NCI-H2171 treated with DMSO at 0.1 percent for 48 hours (cell line): ENCODE measurements around the gene OR10J4.
"Not testable (repeated sequence)": the region's sequence is repeated elsewhere in the genome, so short reads cannot be mapped to it uniquely, and the experiment has no call there.

Experiments
- DNase-seq: peaks from one replicate; lab custom pipeline; 2025; lab: John Stamatoyannopoulos, UW

The OR10J4 gene

DNA sequence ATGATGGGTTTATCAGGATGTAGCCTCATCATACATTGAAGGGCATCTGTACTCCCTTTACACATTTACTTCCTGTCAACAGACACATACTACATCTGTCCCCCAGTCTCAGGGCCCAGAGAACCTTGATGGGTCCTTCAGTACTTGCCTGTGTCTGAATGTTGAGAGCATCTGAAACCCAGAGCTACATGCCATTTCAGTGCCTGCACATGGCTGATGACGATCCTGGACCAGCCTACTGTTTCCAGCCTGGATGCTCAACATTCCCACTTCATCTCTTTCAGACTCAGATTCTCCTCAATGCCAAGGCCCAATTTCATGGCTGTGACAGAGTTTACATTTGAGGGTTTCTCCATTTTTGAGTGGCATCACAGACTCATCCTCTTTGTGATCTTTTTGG, at the start of gene OR10J4:
TSS of gene OR10J4 (plus strand) at position 301 of the 400 bp plus-strand sequence.
- DNase-seq = no peak

DNA sequence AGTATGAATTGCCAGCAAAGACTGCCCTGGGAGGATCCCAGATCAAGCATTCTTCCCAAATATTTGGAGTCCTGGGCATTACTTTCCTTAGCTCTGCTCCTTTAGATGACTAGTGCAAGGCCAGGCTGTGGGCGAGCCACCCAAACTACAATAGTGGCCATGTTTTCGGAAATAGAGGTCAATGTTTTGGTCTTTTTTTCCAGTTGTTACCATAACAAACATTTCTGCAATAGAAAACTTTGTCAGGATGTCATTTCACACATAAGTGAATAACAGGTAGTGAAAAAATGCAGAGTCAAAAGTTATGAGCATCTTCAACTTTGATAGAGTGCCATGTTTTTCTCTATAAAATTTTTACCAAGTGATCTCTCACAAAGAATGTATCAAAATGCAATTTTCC, 25.2 kb upstream of the OR10J4 start:
- no peak for DNase-seq

DNA sequence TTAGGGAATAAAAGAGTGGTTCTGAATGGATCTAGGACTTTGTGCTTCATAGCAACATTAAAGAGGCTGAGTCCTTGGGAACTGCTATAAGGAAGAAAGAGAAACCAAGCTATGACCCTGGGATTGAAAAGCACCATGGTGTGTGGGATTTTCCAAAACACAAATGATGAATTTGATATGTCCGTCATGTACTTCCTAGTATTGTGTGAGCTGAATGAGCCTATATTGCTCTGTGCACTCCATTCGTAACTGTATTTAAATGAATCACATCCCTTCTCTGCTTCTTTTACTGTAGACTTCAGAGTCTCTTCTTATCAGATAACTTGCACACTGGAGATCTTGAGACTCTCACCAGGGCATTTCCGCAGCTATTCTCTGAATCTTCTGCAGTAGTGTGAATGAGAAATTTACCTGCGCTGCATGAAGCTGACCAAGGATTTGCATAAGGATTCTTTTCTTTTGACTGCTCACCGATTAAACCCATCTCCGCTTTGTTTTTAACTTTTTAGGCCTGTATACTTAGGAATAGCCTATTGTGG, 23.1 kb upstream of the OR10J4 start:
- no peak for DNase-seq

DNA sequence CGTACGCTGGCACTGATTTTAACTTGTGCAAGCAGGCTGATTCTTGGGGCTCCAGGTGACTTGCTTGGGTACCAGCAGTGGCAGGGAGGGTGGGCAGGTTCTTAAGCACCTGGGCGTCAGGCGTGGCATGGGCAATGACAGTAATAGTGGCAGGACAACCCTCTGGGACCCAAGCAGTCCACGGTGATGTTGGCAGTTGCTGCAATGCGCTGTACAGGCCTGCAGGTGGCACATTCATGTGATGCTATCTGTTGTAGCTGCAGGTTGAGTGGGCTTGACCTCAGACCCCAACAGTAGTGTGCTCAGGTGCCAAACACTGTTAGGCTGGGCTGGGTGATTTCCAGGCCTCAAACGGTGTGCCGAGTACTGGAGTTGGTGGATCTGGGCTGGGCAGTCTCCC, 10.2 kb upstream of the OR10J4 start:
- DNase-seq = no peak

DNA sequence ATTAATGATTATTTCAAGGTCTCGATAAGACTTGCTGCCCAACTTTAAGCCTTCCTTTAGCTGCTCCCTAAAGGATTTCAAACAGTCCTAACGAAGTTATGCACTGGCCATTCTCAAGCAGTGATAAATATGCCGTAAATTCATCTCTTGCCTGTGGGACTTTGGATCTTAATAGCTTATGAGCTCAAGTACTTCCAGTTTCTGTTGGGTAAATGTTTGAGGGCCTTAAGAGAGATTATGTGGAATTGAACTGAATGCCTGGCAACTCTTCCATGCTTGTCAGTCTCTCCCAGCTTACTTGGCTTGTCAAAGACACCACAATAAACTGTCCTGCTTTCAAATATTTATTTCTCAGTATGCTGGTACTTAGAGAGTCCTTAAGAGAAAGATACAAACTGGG, 3.5 kb upstream of the OR10J4 start:
- no peak for DNase-seq

DNA sequence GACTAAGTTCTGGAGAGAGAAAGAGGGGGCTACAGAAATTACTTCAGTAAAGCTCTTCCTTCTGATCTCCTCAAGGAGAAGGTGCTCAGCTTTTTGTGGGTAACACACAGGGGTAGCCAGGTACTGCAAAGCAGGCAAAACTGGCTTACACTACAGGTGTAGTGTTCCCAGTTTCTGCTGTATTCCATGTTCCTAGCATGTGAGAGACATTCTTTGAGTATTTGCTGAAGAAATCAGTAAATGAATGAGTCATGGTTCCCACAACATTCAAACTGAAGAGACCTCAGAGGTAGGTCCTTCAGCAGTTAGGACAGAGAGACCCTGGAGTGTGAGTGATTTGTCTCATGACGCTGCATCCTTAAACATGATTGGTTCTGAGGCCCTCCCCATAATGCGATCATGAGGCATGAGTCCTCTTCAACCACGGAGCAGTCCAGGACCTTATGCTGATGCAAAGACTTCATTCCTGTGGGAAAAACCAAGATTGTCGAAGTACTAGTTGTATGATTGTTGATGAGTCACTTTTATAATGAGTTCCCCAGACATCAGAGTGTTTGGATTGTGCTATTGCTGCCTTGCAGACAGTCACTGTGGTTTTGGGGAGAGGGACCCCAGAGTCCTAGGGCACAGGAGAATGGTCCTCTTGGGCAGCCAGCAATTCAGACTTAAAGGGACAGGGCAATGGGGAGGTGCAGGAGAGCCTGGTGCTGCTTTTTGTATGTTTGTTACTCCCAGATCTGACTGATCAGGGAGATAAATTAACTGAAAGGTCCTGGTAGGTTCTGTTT, 2.7 kb upstream of the OR10J4 start:
- no peak for DNase-seq

DNA sequence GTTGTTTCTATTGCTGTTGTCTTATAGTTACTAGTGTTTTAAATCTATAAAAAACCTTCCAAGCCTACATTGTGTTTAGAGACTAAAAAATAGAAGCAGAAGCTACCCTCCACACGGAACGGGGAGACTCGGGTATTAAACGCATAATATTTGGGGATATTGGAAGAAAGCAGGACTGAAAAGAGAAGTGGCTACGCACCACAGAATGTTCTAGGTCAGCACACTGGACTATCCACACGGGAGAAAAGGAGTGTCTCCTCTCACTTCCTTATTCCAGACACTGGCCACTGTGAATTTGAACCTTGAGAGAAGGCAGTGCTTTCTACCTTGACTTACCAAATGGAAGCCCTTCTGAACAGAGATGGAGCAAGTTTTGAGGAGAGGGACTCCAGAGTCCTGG, 1.0 kb upstream of the OR10J4 start:
- DNase-seq = no peak

DNA sequence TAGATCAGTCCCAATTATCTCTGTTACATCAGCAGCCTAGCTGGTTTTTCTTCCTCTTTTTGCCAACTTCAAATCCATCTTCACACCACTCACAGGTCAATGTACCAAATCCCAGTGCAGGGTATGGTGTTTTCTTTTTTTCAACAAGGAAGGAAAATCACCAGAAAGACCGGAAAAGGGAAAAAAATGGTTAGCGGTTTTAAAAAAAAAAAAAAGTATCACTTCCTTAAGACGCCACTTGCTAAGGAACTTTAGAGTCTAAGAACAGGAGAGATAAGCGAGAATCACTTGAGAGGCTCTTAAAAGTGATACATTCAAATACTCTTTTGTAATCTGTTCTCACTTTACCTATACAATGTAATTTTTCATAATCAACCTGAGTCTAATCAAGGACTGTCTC, 4.5 kb downstream of the OR10J4 start:
- no peak for DNase-seq

DNA sequence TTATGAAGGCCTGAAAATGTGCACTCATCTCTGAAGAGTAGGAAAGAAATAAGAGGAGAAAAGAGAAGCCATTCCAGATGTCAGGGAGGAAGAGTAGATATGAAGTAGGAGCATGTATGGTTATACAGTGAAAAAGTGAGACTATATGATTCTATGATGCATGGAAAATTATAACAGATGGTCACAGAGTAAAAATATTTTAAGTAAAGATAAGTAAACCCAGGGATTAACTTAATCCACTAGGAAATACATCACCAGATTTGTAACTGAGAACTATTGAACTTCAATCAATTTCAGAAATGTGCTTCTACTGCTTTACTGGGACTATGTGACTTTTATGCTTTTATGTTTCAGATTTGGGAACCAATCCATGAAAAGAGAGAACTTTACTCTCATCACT, 7.4 kb downstream of the OR10J4 start, which contains the start of gene OR10J1:
TSS of gene OR10J1 (plus strand) at position 301 of the 400 bp plus-strand sequence. CDS start at position 371, 70 bp downstream.
- no peak for DNase-seq

DNA sequence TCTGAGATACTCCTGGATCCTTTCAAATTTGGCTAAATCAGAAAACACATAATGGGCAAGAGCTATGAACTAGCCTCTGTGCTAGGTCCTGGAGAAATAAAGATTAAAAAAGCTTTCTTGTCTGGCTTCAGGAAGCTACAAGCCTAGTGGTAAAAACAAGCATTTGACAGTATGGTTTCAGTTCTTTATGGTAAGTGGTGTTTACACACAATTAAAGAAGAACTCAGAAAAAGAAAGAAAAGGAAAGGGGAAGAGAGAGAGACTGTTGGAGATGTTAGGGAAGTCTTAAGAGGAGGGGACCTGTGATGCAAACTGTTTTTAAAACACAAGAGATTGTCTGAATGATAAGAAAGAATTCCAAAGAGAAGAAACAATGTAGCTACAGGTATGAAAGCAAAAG, 9.4 kb downstream of the OR10J4 start:
- no peak for DNase-seq

DNA sequence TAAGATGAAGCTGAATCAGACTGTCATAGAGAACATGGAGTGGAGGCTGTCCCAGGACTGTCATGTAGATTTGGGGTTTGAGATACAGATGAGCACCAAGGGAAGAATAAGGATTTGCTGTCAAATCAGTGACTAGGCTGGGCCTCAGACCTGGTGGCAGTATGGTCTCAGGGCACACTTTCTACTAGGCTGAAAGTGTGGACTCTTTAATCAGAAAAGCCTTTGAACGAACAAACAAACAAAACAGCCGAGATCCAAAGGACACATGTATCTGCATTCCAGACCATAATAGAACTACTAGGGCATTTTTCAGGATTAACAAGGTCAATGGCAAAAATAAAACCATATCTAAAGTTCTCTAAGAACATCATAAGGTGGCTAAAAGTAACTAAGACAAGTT, 10.4 kb downstream of the OR10J4 start:
- no peak for DNase-seq

DNA sequence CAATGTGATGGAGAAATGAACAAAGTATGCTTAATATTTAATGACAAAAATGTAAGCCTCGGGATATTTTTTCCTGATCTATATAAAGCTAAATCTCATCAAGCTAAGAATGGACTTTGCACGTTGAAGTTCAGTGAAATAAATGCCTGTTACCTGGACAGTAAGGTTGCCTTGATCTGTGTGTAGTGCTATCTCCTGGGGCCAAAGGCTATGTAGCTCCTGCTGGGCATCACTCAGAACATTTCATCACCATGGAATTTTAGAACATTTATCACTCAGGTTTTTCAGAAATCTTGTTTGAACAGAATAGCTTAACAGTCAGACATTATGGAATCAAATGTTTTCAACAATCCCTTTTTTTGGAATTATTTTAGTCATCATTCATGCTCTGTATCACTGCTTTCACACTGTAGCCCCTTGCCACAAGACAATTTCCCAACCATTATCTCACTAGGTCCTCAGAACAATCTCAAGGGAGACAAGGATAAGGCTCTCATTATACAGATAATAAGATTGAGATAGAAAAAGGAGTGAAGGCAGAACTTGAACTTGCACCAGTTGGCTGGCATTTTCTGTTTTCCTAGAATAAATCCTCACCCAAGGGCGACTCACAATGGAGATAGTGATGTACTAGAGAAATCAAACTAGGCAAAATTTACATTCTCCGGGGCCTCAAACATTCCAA, 11.2 kb downstream of the OR10J4 start:
- no peak for DNase-seq

DNA sequence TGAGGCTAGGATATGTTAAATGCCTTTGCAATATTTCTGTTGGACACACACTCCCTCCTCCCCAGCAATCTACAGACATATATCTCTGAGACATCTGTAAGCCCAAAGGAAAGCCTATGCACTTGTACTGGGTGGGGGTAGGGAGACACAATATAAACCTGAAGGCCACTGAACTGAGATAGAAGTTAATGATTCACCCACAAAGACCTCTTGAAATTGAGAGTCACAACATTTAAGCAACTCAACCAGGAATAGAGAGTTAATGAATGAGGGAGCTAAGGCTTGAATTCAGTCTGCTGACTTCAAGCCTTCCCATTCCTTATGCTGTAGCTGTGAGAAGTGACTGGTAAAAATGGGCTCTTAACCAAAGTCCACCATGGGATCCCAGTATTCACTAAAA, 12.5 kb downstream of the OR10J4 start:
- no peak for DNase-seq

DNA sequence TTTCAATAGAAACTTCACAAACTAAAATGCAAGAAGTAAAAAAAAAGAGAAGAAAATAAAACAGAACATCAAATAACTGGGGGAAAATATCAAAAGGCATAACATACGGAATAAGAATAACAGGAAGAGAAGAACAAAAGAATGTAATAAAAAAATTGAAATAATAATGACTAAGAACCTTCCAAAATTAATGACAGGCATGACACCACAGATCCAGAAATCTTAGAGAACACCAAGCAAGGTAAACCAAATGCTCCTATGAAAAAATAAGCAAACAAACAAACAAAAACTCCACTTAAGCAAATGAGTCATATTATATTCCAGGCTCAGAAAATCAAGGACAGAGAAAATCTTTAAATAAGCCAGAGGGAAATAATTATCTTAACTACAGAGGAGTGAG, 16.2 kb downstream of the OR10J4 start:
- no peak for DNase-seq

DNA sequence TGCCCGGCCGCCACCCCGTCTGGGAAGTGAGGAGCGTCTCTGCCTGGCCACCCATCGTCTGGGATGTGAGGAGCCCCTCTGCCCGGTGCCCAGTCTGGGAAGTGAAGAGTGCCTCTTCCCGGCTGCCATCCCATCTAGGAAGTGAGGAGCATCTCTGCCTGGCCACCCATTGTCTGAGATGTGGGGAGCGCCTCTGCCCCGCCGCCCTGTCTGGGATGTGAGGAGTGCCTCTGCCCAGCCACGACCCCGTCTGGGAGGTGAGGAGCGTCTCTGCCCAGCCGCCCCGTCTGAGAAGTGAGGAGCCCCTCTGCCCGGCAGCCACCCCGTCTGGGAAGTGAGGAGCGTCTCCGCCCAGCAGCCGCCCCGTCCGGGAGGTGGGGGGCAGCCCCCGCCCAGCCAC, 17.6 kb downstream of the OR10J4 start:
- DNase-seq = not testable (repeated sequence)

DNA sequence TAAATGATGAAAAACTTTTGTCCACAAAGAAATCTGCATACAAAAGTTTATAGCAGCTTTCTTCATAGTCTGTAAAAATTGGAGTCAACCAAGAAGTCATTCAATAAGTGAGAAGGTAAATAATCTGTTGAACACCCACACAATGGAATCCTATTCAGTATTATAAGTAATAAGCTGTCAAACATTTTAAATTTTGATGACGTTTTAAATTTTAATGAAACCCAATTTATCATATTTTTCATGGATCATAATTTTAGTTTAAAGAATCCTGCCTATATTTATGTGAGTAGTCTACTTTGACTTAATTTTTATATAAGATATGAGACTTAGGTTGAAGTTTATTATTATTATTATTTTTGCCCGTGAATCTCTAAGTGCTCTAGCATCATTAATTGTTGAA, 27.5 kb downstream of the OR10J4 start:
- no peak for DNase-seq

DNA sequence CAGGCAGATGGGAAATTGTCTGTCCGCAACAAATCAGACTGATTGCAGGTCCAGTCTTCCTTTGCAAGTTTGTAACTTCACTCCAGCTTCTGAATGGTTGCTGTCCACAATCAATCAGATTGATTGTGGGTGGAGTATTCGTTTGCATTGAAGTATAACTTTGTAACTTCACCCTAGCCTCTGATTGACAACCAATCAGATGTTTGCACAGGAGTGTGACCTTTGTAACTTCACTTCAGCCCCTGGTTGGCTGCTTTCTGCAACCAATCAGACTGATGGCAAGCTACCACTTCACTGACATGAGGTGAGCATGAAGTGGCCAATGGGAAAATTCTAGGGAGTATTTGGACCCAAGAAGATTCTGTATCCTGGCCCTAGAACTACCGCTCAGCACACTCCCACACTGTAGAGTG, 33.2 kb downstream of the OR10J4 start:
- no peak for DNase-seq

DNA sequence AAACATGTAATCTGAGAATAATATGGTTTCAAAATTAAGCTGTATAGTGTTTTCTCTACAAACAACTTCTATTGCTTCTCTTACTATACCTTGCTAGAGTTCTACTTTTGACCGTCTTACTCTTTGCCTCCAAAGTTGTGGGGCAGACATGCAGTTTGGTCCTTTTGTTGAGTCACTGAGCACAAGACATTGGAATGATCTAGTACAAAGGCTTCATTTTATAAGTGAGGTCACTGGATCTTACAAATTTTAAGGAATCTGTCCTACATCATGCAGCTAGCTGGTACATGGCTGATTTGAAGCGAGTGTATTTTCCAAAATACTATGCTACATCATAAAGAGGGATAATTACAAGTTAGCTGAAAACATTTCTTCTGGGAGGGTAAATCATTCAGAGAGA, 36.3 kb downstream of the OR10J4 start:
- no peak for DNase-seq

DNA sequence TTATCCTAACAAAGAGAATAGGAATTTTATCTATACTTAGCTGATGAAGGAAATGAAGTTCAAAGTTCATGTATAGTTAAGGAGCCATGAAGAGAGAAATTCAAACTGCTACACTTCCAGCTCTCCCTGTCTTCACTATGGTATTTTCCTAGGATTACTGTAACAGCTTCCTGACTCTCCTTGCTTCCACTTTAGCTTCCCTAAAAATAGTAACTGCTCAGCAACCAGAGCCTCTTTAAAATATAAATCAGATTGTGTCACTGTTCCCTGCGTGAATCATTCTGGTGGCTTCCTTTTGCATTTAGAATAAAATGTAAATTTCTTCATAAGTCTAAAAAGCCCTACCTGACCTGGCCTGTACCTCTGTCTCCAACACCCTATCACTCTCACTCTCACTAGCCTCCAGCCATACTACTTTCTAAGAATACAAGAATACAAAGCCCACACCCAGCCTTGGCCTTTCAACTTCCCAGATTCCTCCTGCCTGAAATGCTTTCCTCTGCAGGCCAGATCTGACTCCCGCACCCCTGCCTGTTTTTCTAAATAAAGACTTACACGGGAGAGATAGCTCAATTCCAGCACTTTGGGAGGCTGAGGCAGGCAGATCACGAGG, 38.0 kb downstream of the OR10J4 start:
- no peak for DNase-seq

DNA sequence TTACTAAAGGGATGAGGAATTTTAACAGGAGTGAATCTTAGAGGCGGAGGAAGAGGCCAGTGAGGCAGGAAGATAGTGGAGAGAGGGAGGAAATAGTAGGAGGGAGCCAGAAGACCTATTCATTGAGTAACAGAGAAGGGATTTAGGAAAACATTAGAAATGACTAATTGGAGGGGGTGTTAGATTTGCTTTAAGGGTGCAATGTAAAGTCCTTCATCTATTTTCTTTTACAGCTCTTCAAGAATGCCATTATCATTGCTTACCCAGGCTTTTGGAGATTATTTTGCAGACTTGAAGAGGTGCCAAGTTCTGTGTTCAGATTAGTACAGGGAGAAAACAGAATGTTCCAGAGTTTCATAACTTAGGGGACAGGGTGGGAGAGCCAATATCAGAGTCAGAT, 41.3 kb downstream of the OR10J4 start:
- DNase-seq = no peak

DNA sequence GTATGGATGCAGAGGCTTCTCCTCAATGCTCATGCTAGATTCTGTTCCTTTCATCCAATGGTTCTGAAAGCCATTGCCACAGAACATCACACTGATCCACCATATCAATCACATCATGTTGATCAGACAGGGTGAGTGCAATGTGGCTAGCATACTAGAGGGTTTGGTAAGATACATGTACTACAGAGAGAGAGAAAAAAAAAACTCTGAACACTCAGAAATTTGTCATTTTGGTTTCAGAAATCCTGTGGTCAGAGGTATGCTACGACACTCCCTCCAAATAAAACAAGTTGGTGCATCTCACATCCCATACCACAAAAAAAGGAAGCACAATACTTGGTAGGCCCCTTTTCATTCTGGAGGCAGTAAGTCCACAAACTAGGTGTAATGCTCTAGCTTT, 42.9 kb downstream of the OR10J4 start:
- no peak for DNase-seq
